H9 (cell line): Measurements from ENCODE around the gene CCDC154. TPM values are rescaled to one million over a fixed set of nuclear protein-coding genes. Genes with fewer than 3 reads are reported as not detected.

Experiments
- DNase-seq: peaks from one replicate; pipeline ENCODE4 v3.0.0-alpha.2; 2017
- H2AFZ ChIP-seq: one replicate; pipeline ENCODE4 v1.6.1; 2013; ENCODE audit warnings: mild to moderate bottlenecking, low read length, control low read depth, moderate library complexity
- H2AK5ac ChIP-seq: 2 replicates; pipeline ENCODE4 v1.6.1; 2013; ENCODE audit warnings: low read length, control low read depth, mixed read lengths; ENCODE audit not compliant: insufficient read length
- H2BK120ac ChIP-seq: one replicate; pipeline ENCODE4 v1.6.1; 2013; ENCODE audit warnings: low read depth, mild to moderate bottlenecking, low read length, control low read depth, inconsistent platforms; ENCODE audit not compliant: poor library complexity, severe bottlenecking
- H2BK12ac ChIP-seq: 2 replicates; pipeline ENCODE4 v1.6.1; 2013; ENCODE audit warnings: low read length, control low read depth, mixed read lengths, low read depth; ENCODE audit not compliant: insufficient read length
- H2BK15ac ChIP-seq: 2 replicates; pipeline ENCODE4 v1.6.1; 2013; ENCODE audit warnings: low read depth, low read length, control low read depth
- H2BK20ac ChIP-seq: one replicate; pipeline ENCODE4 v1.6.1; 2013; ENCODE audit warnings: low read depth, mild to moderate bottlenecking, low read length, control low read depth, inconsistent platforms; ENCODE audit not compliant: poor library complexity, severe bottlenecking
- H2BK5ac ChIP-seq: 2 replicates; pipeline ENCODE4 v1.6.1; 2013; ENCODE audit warnings: low read length, control low read depth, mixed read lengths; ENCODE audit not compliant: insufficient read length
- H3K14ac ChIP-seq: 2 replicates; pipeline ENCODE4 v1.6.1; 2013; ENCODE audit warnings: low read length, control low read depth; ENCODE audit not compliant: insufficient read depth
- H3K18ac ChIP-seq: 2 replicates; pipeline ENCODE4 v1.6.1; 2013; ENCODE audit warnings: low read depth, mild to moderate bottlenecking, mixed read lengths, low read length, control low read depth; ENCODE audit not compliant: insufficient read length
- H3K23ac ChIP-seq: 2 replicates; pipeline ENCODE4 v1.6.1; 2013; ENCODE audit warnings: low read length, control low read depth, mixed read lengths, low read depth; ENCODE audit not compliant: insufficient read length
- H3K23me2 ChIP-seq: 2 replicates; pipeline ENCODE4 v1.6.1; 2013; ENCODE audit warnings: low read depth, mild to moderate bottlenecking, mixed read lengths, low read length, control low read depth; ENCODE audit not compliant: insufficient read length, poor library complexity, severe bottlenecking
- H3K27ac ChIP-seq: 2 replicates; pipeline ENCODE4 v1.5.1; 2013; ENCODE audit warnings: low read length, control low read depth, mixed read lengths, low read depth; ENCODE audit not compliant: insufficient read length
- H3K27me3 ChIP-seq: 2 replicates; pipeline ENCODE4 v1.6.1; 2013; ENCODE audit warnings: low read length, control low read depth, inconsistent platforms; ENCODE audit not compliant: insufficient read depth
- H3K4ac ChIP-seq: 2 replicates; pipeline ENCODE4 v1.6.1; 2013; ENCODE audit warnings: low read depth, mild to moderate bottlenecking, control low read depth, inconsistent platforms, low read length, moderate library complexity
- H3K4me1 ChIP-seq: 2 replicates; pipeline ENCODE4 v1.6.1; 2013; ENCODE audit warnings: low read length, control low read depth, inconsistent platforms; ENCODE audit not compliant: insufficient read depth
- H3K4me2 ChIP-seq: 2 replicates; pipeline ENCODE4 v1.6.1; 2013; ENCODE audit warnings: low read length, control low read depth, mixed read lengths; ENCODE audit not compliant: insufficient read length, insufficient read depth
- H3K56ac ChIP-seq: 2 replicates; pipeline ENCODE4 v1.6.1; 2013; ENCODE audit warnings: low read depth, mild to moderate bottlenecking, mixed read lengths, low read length, control low read depth; ENCODE audit not compliant: insufficient read length
- H3K79me1 ChIP-seq: 2 replicates; pipeline ENCODE4 v1.6.1; 2013; ENCODE audit warnings: low read depth, mild to moderate bottlenecking, moderate library complexity, low read length, control low read depth, inconsistent platforms; ENCODE audit not compliant: insufficient read depth, poor library complexity, severe bottlenecking
- H3K79me2 ChIP-seq: 2 replicates; pipeline ENCODE4 v1.6.1; 2013; ENCODE audit warnings: low read length, control low read depth, inconsistent platforms; ENCODE audit not compliant: insufficient read depth
- H3K9ac ChIP-seq: 2 replicates; pipeline ENCODE4 v1.6.1; 2013; ENCODE audit warnings: low read length, control low read depth, mixed read lengths; ENCODE audit not compliant: insufficient read length; ENCODE audit errors: extremely low read depth
- H3K9me3 ChIP-seq: one replicate; pipeline ENCODE4 v1.6.1; 2013; ENCODE audit warnings: low read depth, low read length, inconsistent platforms; ENCODE audit not compliant: control insufficient read depth
- H3T11ph ChIP-seq: one replicate; pipeline ENCODE4 v1.6.1; 2013; ENCODE audit warnings: mild to moderate bottlenecking, low read length, control low read depth, inconsistent platforms
- H4K20me1 ChIP-seq: one replicate; pipeline ENCODE4 v1.6.1; 2013; ENCODE audit not compliant: control insufficient read depth, insufficient read length, insufficient read depth
- H4K5ac ChIP-seq: 2 replicates; pipeline ENCODE4 v1.6.1; 2013; ENCODE audit warnings: low read depth, mild to moderate bottlenecking, mixed read lengths, low read length, control low read depth; ENCODE audit not compliant: insufficient read length
- H4K8ac ChIP-seq: replicated peaks from 2 replicates; pipeline ENCODE4 v1.6.1; 2013; ENCODE audit warnings: low read length, control low read depth, mixed read lengths, low read depth; ENCODE audit not compliant: insufficient read length
- H4K91ac ChIP-seq: 2 replicates; pipeline ENCODE4 v1.6.1; 2013; ENCODE audit warnings: low read depth, mild to moderate bottlenecking, moderate library complexity, mixed read lengths, low read length, control low read depth; ENCODE audit not compliant: insufficient read length
- H3K27ac Mint-ChIP-seq, 3 experiments: 2 replicates in 2 of 3; 3 replicates in 1 of 3; pipeline ENCODE4 v1.8.0; 2020 to 2021; ENCODE audit warnings: mixed read lengths in 3 of 3, mild to moderate bottlenecking in 1 of 3, moderate library complexity in 1 of 3
- H3K27me3 Mint-ChIP-seq: 2 replicates; pipeline ENCODE4 v1.8.0; 2021; ENCODE audit warnings: low read depth, mild to moderate bottlenecking, moderate library complexity, mixed read lengths
- H3K36me3 Mint-ChIP-seq, 3 experiments: 2 replicates in 2 of 3; 3 replicates in 1 of 3; pipeline ENCODE4 v1.8.0; 2020 to 2021; ENCODE audit warnings: low read depth in 3 of 3, mixed read lengths in 3 of 3; ENCODE audit not compliant: insufficient read depth in 1 of 3
- H3K4me1 Mint-ChIP-seq, 2 experiments: 2 replicates each; pipeline ENCODE4 v1.8.0; 2020; ENCODE audit warnings: mixed read lengths in 2 of 2
- H3K4me3 Mint-ChIP-seq, 2 experiments: 2 replicates in 1 of 2; 3 replicates in 1 of 2; pipeline ENCODE4 v1.8.0; 2020 to 2021; ENCODE audit warnings: mild to moderate bottlenecking in 2 of 2, mixed read lengths in 2 of 2, moderate library complexity in 1 of 2
- H3K9me3 Mint-ChIP-seq, 2 experiments: 2 replicates in 1 of 2; 3 replicates in 1 of 2; pipeline ENCODE4 v1.8.0; 2020; ENCODE audit warnings: mild to moderate bottlenecking in 2 of 2, mixed read lengths in 2 of 2, moderate library complexity in 1 of 2
- WGBS: extraction: QIAGEN DNeasy Blood & Tissue Kit; methylation state at CpG from one replicate; pipeline ENCODE4 v1.1.7; 2013; ENCODE audit warnings: missing lambda C conversion rate, low lambda C conversion rate, mixed read lengths; ENCODE audit not compliant: insufficient read length; ENCODE audit errors: extremely low coverage; 5-methylcytosine and 5-hydroxymethylcytosine counted together
- total RNA-seq: library from RNA; stranded (reverse); gene quantifications from 2 replicates; pipeline ENCODE4 v1.2.1, GENCODE V29; 2021
- TF ChIP-seq, protein P1 (sequence below): fragments of 200-600 bp; sonication (generic); conservative IDR thresholded peaks from 3 replicates; pipeline ENCODE4 v1.8.0; 2021; ENCODE audit warnings: antibody characterized with exemption, mild to moderate bottlenecking

Gene CCDC154
- total RNA-seq, 1 experiment from 2014 or later = 1.3 TPM

DNA sequence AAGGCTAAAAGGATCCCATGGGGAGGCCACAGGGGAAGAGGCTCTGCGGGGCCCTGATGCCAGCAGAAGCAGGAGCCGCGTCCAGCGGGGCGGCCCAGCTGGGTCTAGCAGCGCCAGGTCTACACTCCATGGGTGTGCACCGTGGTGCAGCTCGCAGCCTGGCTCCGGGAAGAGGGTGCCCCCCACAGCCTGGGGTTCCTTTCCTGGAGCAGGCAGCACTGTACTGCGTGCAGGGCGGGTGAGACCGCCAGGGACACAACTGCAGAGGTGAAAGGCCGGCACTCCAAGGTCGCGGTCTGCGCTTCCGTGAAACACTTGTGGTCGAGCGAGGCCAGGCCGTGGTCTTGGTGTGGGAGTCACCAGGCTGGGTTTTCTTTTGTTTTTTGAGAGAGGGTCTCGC is 6.5 kb upstream of the CCDC154 start:
- Histone ChIP-seq H2BK20ac (no peak overlapping the region), H3K27me3 (no peaks in the 10 kb centered on the region), H2BK5ac (no peak overlapping the region), H3K56ac (no peak overlapping the region), H3K14ac (no peak overlapping the region), H3K23ac (no peak overlapping the region), H3K23me2 (no peaks in the 10 kb centered on the region), H3K4ac (no peak overlapping the region), H3K79me1 (no peaks in the 10 kb centered on the region), H4K20me1 (peaks cover 2% of the 10 kb centered on the region), H3K18ac (no peak overlapping the region), H3K27ac (no peak overlapping the region), H3K4me1 (no peaks in the 10 kb centered on the region), H2AK5ac (no peak overlapping the region), H3T11ph (no peak overlapping the region), H4K91ac (no peak overlapping the region), H2AFZ (no peak overlapping the region), H2BK120ac (no peak overlapping the region), H4K5ac (no peak overlapping the region), H3K79me2 (no peaks in the 10 kb centered on the region), H2BK15ac (no peak overlapping the region), H3K4me2 (no peak overlapping the region), H3K9me3 (no peaks in the 10 kb centered on the region), H3K9ac (no peak overlapping the region), H2BK12ac (no peak overlapping the region), H4K8ac (no peak overlapping the region)
- Mint-ChIP-seq H3K36me3 (peaks cover 0 to 33% (median 31%) of the 10 kb centered on the region in 3 experiments; a peak in 5 of 7 replicates), H3K27ac (no peak overlapping the region), H3K27me3 (peaks cover 1% of the 10 kb centered on the region; the same call in 1 of the 2 replicates), H3K4me3 (no peak overlapping the region), H3K4me1 (no peaks in the 10 kb centered on the region), H3K9me3 (no peaks in the 10 kb centered on the region)
- no CpG with 5 or more reads among the region's 21 CpGs for WGBS
- no peak for DNase-seq
- TF ChIP-seq, protein P1, sequence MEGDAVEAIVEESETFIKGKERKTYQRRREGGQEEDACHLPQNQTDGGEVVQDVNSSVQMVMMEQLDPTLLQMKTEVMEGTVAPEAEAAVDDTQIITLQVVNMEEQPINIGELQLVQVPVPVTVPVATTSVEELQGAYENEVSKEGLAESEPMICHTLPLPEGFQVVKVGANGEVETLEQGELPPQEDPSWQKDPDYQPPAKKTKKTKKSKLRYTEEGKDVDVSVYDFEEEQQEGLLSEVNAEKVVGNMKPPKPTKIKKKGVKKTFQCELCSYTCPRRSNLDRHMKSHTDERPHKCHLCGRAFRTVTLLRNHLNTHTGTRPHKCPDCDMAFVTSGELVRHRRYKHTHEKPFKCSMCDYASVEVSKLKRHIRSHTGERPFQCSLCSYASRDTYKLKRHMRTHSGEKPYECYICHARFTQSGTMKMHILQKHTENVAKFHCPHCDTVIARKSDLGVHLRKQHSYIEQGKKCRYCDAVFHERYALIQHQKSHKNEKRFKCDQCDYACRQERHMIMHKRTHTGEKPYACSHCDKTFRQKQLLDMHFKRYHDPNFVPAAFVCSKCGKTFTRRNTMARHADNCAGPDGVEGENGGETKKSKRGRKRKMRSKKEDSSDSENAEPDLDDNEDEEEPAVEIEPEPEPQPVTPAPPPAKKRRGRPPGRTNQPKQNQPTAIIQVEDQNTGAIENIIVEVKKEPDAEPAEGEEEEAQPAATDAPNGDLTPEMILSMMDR = no peak
